ENCODE results near the gene FHIT. TPM values are rescaled to one million over a fixed set of nuclear protein-coding genes. Genes with fewer than 3 reads are reported as not detected.

The FHIT gene
- polyA plus RNA-seq, 1 of the 3 experiments (the other 2 are of a cell fraction) = 0.41 TPM

DNA sequence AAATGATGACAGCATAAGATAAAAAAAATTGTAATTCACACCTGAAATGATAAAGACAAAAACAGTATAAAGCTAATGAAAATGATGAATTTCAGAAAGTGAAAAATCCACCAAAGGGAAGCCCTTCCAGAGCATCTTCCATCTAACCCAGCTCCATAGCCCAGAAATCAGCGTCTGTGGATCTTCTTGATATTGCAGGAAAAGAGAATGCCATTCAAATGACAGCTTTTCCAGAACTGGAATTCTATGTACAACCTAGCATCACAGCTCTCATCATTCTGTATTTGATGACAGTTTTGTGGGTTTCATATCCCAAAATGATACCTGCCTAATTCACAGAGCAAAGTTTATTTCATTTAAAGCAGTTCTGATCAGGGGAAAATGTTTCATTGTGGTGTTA, 267.3 kb downstream of the FHIT start:
- Histone ChIP-seq H3K27me3 (ENCODE audit: insufficient read depth) (no peaks in the 10 kb centered on the region), H3K4me2 (no peak overlapping the region), H3K79me2 (ENCODE audit: insufficient read depth) (no peaks in the 10 kb centered on the region), H3K4me3 (ENCODE audit: low read depth in 2 of 2, low read length in 1 of 2) (no peak overlapping the region), H3K9me2 (no peaks in the 10 kb centered on the region), H3F3A (replicated peaks; ENCODE audit: insufficient read depth) (no peaks in the 10 kb centered on the region), H3K36me3 (replicated peaks in 1 of 2; ENCODE audit: control insufficient read depth in 1 of 2, insufficient read depth in 2 of 2, low read length in 1 of 2) (no peaks in the 10 kb centered on the region), H2AFZ (ENCODE audit: low read depth) (no peak overlapping the region), H3K9me3 (no peaks in the 10 kb centered on the region), H4K20me1 (ENCODE audit: insufficient read depth) (no peaks in the 10 kb centered on the region), H3K27ac (ENCODE audit: low read depth in 2 of 2, low read length in 1 of 2) (no peak overlapping the region), H3K9ac (no peak overlapping the region), H3K4me1 (ENCODE audit: control insufficient read depth in 1 of 2, insufficient read depth in 2 of 2, low read depth in 1 of 2, low read length in 1 of 2) (no peaks in the 10 kb centered on the region)
- DNase-seq = no peak
- ChIA-PET POLR2A (no interaction called here), CTCF (no interaction called here)
- WGBS (ENCODE audit: low lambda C conversion rate) = 38% methylated on average over 1 of the region's 1 CpG
- TF ChIP-seq TAF1 (IDR thresholded peaks at IDR 0.05; ENCODE audit: borderline replicate concordance, low read depth, low read length) = no peak

DNA sequence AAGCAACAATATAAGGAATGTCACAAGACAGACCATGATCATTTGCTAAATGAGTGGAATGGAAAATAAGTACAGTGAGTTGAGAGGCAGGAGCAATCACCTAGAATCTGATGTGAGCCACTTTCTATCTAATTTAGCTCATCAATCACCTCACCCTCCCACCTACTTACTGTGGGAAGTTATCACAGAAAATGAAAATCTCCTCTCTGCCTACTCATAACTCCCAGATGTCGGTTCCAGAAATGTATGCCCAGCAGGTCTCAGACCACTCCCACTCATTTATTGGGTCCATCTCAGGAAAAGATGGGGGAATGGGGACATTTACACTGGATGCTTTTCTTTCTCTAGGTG, 270.9 kb downstream of the FHIT start:
- no peaks in the 10 kb centered on the region for H3K4me1 ChIP-seq (ENCODE audit: control insufficient read depth in 1 of 2, insufficient read depth in 2 of 2, low read depth in 1 of 2, low read length in 1 of 2)
- TF ChIP-seq NFIC (IDR thresholded peaks at IDR 0.05; ENCODE audit: borderline replicate concordance) = no peak
- TF ChIP-seq, protein P1, sequence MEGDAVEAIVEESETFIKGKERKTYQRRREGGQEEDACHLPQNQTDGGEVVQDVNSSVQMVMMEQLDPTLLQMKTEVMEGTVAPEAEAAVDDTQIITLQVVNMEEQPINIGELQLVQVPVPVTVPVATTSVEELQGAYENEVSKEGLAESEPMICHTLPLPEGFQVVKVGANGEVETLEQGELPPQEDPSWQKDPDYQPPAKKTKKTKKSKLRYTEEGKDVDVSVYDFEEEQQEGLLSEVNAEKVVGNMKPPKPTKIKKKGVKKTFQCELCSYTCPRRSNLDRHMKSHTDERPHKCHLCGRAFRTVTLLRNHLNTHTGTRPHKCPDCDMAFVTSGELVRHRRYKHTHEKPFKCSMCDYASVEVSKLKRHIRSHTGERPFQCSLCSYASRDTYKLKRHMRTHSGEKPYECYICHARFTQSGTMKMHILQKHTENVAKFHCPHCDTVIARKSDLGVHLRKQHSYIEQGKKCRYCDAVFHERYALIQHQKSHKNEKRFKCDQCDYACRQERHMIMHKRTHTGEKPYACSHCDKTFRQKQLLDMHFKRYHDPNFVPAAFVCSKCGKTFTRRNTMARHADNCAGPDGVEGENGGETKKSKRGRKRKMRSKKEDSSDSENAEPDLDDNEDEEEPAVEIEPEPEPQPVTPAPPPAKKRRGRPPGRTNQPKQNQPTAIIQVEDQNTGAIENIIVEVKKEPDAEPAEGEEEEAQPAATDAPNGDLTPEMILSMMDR (IDR thresholded peaks at IDR 0.05) = no peak
- TF ChIP-seq, protein P2, sequence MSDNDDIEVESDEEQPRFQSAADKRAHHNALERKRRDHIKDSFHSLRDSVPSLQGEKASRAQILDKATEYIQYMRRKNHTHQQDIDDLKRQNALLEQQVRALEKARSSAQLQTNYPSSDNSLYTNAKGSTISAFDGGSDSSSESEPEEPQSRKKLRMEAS (IDR thresholded peaks at IDR 0.05; ENCODE audit: low read depth) = no peak
- no peak for TF ChIP-seq FOXJ3 (CRISPR knock-in tag; IDR thresholded peaks at IDR 0.05)
- no peak for TF ChIP-seq RAD21 (IDR thresholded peaks at IDR 0.05; ENCODE audit: low read length)
- no peak for TF ChIP-seq NRF1 (IDR thresholded peaks at IDR 0.05; ENCODE audit: low read depth, low read length)
- TF ChIP-seq POLR2AphosphoS5 (IDR thresholded peaks at IDR 0.05; ENCODE audit: low read depth, low read length) = no peak
- TF ChIP-seq CHD2 (IDR thresholded peaks at IDR 0.05; ENCODE audit: low read length, partially characterized antibody) = no peak
- TF ChIP-seq YY1 (IDR thresholded peaks at IDR 0.05; ENCODE audit: low read depth) = no peak
- no peak for TF ChIP-seq ELF1 (IDR thresholded peaks at IDR 0.05)
- no peak for TF ChIP-seq TAF1 (IDR thresholded peaks at IDR 0.05; ENCODE audit: borderline replicate concordance, low read depth, low read length)
- H2AFZ ChIP-seq (ENCODE audit: low read depth) = no peak overlapping the region
- H3K4me3 ChIP-seq (ENCODE audit: low read depth in 2 of 2, low read length in 1 of 2) = no peak overlapping the region
- no peaks in the 10 kb centered on the region for H3K79me2 ChIP-seq (ENCODE audit: insufficient read depth)
- H4K20me1 ChIP-seq (ENCODE audit: insufficient read depth) = no peaks in the 10 kb centered on the region
- no peaks in the 10 kb centered on the region for H3K9me2 ChIP-seq
- no peaks in the 10 kb centered on the region for H3K27me3 ChIP-seq (ENCODE audit: insufficient read depth)
- 67% methylated on average over 1 of the region's 1 CpG for WGBS (ENCODE audit: low lambda C conversion rate)
- peak overlapping the region in 1 of 2 experiments; percentile 55; a peak in 2 of 4 replicates for H3K27ac ChIP-seq (ENCODE audit: low read depth in 2 of 2, low read length in 1 of 2)
- peak overlapping the region; percentile 15; the same call in 1 of the 2 replicates for H3K4me2 ChIP-seq
- H3K9me3 ChIP-seq = no peaks in the 10 kb centered on the region
- CTCF ChIA-PET = no interaction called here
- no peak overlapping the region for H3K9ac ChIP-seq
- POLR2A ChIA-PET = no interaction called here
- no peak for DNase-seq
- no peaks in the 10 kb centered on the region for H3F3A ChIP-seq (replicated peaks; ENCODE audit: insufficient read depth)
- H3K36me3 ChIP-seq (replicated peaks in 1 of 2; ENCODE audit: control insufficient read depth in 1 of 2, insufficient read depth in 2 of 2, low read length in 1 of 2) = no peaks in the 10 kb centered on the region
